OCI-LY7 (cell line): ENCODE measurements around the gene RTL10. TPM values are rescaled to one million over a fixed set of nuclear protein-coding genes. Genes with fewer than 3 reads are reported as not detected.

Experiments
- BruUV-seq: library from RNA; stranded (reverse); fragments of 400-500 nt; replicated peaks from 2 replicates; lab custom pipeline; 2021; lab: Mats Ljungman, UMichigan
- CTCF ChIA-PET: fragments of 300-600 bp; sonication (Branson Sonifier 250); formaldehyde crosslinking; loops from one replicate; lab custom pipeline; 2022; ENCODE audit warnings: antibody characterized with exemption; ENCODE audit not compliant: unreplicated experiment; lab: Charles Lee
- POLR2A ChIA-PET: fragments of 300-600 bp; sonication (Branson Sonifier 250); formaldehyde crosslinking; loops from one replicate; lab custom pipeline; 2022; ENCODE audit warnings: antibody characterized with exemption; lab: Charles Lee
- DNase-seq: peaks from one replicate; pipeline ENCODE4 v3.0.0-alpha.2; 2015; ENCODE audit warnings: low spot score
- H2AFZ ChIP-seq: fragments of 200-600 bp; sonication (generic), shearing (Covaris generic); 2 replicates; pipeline ENCODE4 v1.6.1; 2014; ENCODE audit warnings: mild to moderate bottlenecking, antibody characterized with exemption, low read length, moderate library complexity
- H3K27ac ChIP-seq: fragments of 200-600 bp; sonication (generic); 2 replicates; pipeline ENCODE4 v1.5.1; 2014; ENCODE audit warnings: mixed run types, low read depth, mild to moderate bottlenecking, moderate library complexity, low read length, inconsistent platforms; ENCODE audit not compliant: poor library complexity, severe bottlenecking
- H3K36me3 ChIP-seq: fragments of 200-600 bp; sonication (generic); 2 replicates; pipeline ENCODE4 v1.6.1; 2014; ENCODE audit warnings: mild to moderate bottlenecking, antibody characterized with exemption, low read length, moderate library complexity, mixed read lengths; ENCODE audit not compliant: insufficient read depth
- H3K4me1 ChIP-seq: fragments of 200-600 bp; sonication (generic); 2 replicates; pipeline ENCODE4 v1.5.1; 2014; ENCODE audit warnings: mild to moderate bottlenecking, low read length; ENCODE audit not compliant: insufficient read depth, poor library complexity, severe bottlenecking
- H3K4me2 ChIP-seq: fragments of 200-600 bp; sonication (generic); 2 replicates; pipeline ENCODE4 v1.6.1; 2014; ENCODE audit warnings: mild to moderate bottlenecking, low read length
- H3K4me3 ChIP-seq: fragments of 200-600 bp; sonication (generic); 2 replicates; pipeline ENCODE4 v1.5.1; 2014; ENCODE audit warnings: mild to moderate bottlenecking, low read depth, low read length; ENCODE audit not compliant: poor library complexity, severe bottlenecking
- H3K79me2 ChIP-seq: fragments of 200-600 bp; sonication (generic); 2 replicates; pipeline ENCODE4 v1.6.1; 2016; ENCODE audit warnings: low read depth, mild to moderate bottlenecking, low read length, moderate library complexity, mixed read lengths; ENCODE audit not compliant: insufficient read depth
- H3K9me2 ChIP-seq: fragments of 200-600 bp; sonication (generic); 2 replicates; pipeline ENCODE4 v1.6.1; 2016; ENCODE audit warnings: mild to moderate bottlenecking, low read length, mixed read lengths; ENCODE audit not compliant: insufficient read depth
- H3K9me3 ChIP-seq: fragments of 200-600 bp; sonication (generic); 2 replicates; pipeline ENCODE4 v1.6.1; 2014; ENCODE audit warnings: mild to moderate bottlenecking, mixed run types, low read length, mixed read lengths
- H4K20me1 ChIP-seq: fragments of 200-600 bp; sonication (generic); 2 replicates; pipeline ENCODE4 v1.6.1; 2014; ENCODE audit warnings: mild to moderate bottlenecking, antibody characterized with exemption, low read length, moderate library complexity, mixed read lengths; ENCODE audit not compliant: insufficient read depth
- EZH2phosphoT487 ChIP-seq: fragments of 200-600 bp; sonication (generic); IDR thresholded peaks from 2 replicates; pipeline ENCODE4 v1.6.1; 2018; ENCODE audit warnings: low read depth, borderline replicate concordance, mild to moderate bottlenecking, mixed run types, antibody characterized with exemption, low read length, moderate library complexity, mixed read lengths
- intact Hi-C: fragments of 100-400 bp; cut with micrococcal nuclease; formaldehyde crosslinking; loops from one replicate; pipeline ENCODE4 v1.10.0; 2022; ENCODE audit not compliant: unreplicated experiment
- total RNA-seq, 2 experiments: library from RNA; depleted of rRNA in 1 of 2; stranded (reverse); fragments of >200 nt in 1 of 2; shearing (Covaris generic) in 1 of 2; gene quantifications; 2 replicates each; pipeline ENCODE4 v1.2.3, GENCODE V29; 2014 to 2022
- TF ChIP-seq, protein P1 (sequence below): fragments of 200-600 bp; sonication (generic); conservative IDR thresholded peaks from 2 replicates; pipeline ENCODE4 v1.5.1; 2014; ENCODE audit warnings: mild to moderate bottlenecking, antibody characterized with exemption, low read length, moderate library complexity, mixed read lengths

Gene RTL10
- total RNA-seq, 2 experiments from 2014 or later = 26.2 to 28.2 TPM

DNA sequence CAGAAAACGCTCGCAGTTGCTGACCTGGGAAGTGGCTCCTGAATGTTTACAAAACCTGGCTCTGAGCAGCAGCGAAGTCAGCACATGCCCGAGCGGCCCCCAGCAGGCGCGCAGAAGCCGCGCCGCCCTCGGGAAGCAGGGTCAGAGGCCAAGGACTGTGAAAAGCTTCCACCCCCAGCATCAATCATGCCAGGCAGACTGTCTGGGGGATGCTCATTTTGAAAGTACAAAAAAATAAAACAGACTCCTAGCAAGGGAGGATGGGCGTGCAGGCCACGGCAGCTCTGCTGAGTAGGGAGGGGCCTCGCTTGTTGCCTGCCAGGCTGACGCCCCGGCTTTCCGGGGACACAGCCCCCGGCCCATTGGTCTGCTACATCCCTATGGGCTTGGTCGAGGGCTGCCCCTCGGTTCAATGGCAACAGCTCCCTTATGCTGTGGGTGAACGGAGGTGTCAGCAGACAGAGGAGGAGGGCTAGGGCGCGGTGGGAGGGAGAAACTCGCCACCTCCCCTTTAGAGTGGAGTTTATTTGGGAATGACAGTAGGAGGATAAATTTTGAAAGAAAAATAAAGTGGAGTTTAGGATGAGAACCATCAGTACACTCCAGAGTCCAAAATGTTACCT lies 37.7 kb upstream of the RTL10 start:
- peak overlapping the region; percentile 33 for H3K4me3 ChIP-seq
- ChIA-PET POLR2A (interaction anchor here (0.5 to 2.9 kb wide), 6 partner anchors 36 to 619 kb away, joined by 3 to 20 read pairs (median 4); no protein-coding TSS in a partner anchor), CTCF (no interaction called here)
- peak; percentile 66 for DNase-seq
- no TSS peak for BruUV-seq
- H3K36me3 ChIP-seq = peaks cover 21% of the 10 kb centered on the region
- peaks cover 99% of the 10 kb centered on the region for H3K4me1 ChIP-seq
- H2AFZ ChIP-seq = peak overlapping the region; percentile 3; the same call in 1 of the 2 replicates
- no peaks in the 10 kb centered on the region for H4K20me1 ChIP-seq
- H3K9me2 ChIP-seq = no peaks in the 10 kb centered on the region
- H3K9me3 ChIP-seq = no peaks in the 10 kb centered on the region
- TF ChIP-seq EZH2phosphoT487 = no peak
- TF ChIP-seq, protein P1, sequence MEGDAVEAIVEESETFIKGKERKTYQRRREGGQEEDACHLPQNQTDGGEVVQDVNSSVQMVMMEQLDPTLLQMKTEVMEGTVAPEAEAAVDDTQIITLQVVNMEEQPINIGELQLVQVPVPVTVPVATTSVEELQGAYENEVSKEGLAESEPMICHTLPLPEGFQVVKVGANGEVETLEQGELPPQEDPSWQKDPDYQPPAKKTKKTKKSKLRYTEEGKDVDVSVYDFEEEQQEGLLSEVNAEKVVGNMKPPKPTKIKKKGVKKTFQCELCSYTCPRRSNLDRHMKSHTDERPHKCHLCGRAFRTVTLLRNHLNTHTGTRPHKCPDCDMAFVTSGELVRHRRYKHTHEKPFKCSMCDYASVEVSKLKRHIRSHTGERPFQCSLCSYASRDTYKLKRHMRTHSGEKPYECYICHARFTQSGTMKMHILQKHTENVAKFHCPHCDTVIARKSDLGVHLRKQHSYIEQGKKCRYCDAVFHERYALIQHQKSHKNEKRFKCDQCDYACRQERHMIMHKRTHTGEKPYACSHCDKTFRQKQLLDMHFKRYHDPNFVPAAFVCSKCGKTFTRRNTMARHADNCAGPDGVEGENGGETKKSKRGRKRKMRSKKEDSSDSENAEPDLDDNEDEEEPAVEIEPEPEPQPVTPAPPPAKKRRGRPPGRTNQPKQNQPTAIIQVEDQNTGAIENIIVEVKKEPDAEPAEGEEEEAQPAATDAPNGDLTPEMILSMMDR = no peak
- peaks cover 35% of the 10 kb centered on the region for H3K79me2 ChIP-seq
- H3K27ac ChIP-seq = peak overlapping the region; percentile 99
- intact Hi-C loops = no loop called here
- peak overlapping the region; percentile 91 for H3K4me2 ChIP-seq

DNA sequence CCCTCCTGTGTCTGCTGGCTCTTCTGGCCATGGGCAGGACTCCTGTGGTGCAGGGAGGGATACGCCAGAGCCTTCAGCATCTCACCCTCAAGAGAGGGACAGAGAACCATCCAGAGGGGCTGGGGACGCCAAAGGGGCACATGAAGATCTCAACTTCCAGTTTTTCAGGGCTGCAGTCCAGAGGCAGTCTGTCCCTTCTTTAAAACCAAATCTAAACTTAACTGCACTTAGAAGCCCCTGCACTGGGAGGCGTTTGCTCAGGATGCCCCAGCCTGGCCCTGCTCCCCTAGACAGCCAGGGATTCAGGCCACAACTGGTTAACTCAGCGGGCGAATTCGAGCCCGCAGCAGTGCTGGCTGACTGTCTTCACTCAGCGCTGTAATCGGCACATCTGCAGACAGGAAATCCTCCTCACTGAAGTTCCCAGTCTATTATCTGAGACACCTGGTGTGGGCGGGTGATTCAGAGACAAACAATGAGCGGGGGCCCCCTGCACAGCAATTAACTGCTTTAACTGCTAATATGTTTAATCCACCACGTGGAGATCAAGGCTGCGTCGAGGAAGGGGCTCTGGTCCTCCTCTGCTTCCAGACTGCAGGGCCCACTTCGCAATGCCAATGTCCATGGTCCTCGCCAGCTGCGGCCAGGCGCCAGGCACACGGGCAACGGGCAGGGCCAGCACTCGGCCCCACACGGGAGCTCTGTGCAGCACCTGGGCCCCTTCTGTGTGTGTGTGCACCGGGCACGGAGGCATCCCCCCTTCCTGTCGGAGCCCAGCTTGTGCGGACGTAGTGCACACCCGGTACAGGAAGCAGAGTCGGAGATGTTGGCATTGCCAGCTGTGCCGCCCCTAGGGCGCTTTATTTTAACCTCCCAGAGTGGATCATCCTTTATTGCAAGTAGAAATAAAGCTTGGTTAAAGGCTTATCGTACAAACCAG lies 36.9 kb upstream of the RTL10 start:
- Histone ChIP-seq H3K4me3 (peak overlapping the region; percentile 59), H4K20me1 (no peaks in the 10 kb centered on the region), H3K9me2 (no peaks in the 10 kb centered on the region), H3K9me3 (no peaks in the 10 kb centered on the region), H3K79me2 (peaks cover 38% of the 10 kb centered on the region), H3K4me2 (peak overlapping the region; percentile 91), H3K27ac (peak overlapping the region; percentile 99), H2AFZ (peak overlapping the region; percentile 3; the same call in 1 of the 2 replicates), H3K4me1 (peaks cover 99% of the 10 kb centered on the region), H3K36me3 (peaks cover 21% of the 10 kb centered on the region)
- TF ChIP-seq EZH2phosphoT487 = no peak
- TF ChIP-seq, protein P1 = 0 out of 2 replicates have a peak, but pooled peaks have one; percentile 1
- TSS peak; percentile 75 for BruUV-seq
- intact Hi-C loops = loop anchor here (1.0 to 2.0 kb wide), 2 partner anchors 36 to 119 kb away; no protein-coding TSS in a partner anchor
- POLR2A ChIA-PET = interaction anchor here (0.5 to 2.9 kb wide), 6 partner anchors 36 to 619 kb away, joined by 3 to 20 read pairs (median 4); no protein-coding TSS in a partner anchor
- CTCF ChIA-PET = no interaction called here
- peak; percentile 98 for DNase-seq
